HepG2 (cell line): Measurements from ENCODE around the gene PRM3. TPM values are rescaled to one million over a fixed set of nuclear protein-coding genes. Genes with fewer than 3 reads are reported as not detected.

Experiments used
- ATAC-seq: fragments of 200-7000 bp; cut with Tn5 transposase; 3 replicates; pipeline ENCODE4 v1.9.1; 2020; ENCODE audit warnings: mild to moderate bottlenecking, moderate library complexity
- BruUV-seq: library from RNA; stranded (reverse); fragments of 400-500 nt; replicated peaks from 2 replicates; lab custom pipeline; 2021; lab: Mats Ljungman, UMichigan
- CTCF ChIA-PET: fragments of 300-600 bp; formaldehyde crosslinking; extraction: SDS; loops from one replicate; lab custom pipeline; 2021; ENCODE audit warnings: low total read pairs, inconsistent platforms, low intra/inter-chr PET ratio; lab: Yijun Ruan, JAX
- POLR2A ChIA-PET: fragments of 350-600 bp; sonication (Branson Sonifier 250); formaldehyde crosslinking; loops from one replicate; lab custom pipeline; 2020; ENCODE audit warnings: antibody characterized with exemption, inconsistent platforms; lab: Yijun Ruan, JAX
- DNase-seq: peaks from one replicate; pipeline ENCODE4 v3.0.0-alpha.2; 2015; ENCODE audit warnings: low spot score
- FAIRE-seq: peaks from 3 replicates; lab custom pipeline; 2011; peaks lifted over from hg19 to GRCh38; lab: Jason Lieb, UNC
- H2AFZ ChIP-seq: one replicate; pipeline ENCODE4 v1.6.1; 2011; ENCODE audit warnings: low read length, inconsistent platforms
- H3K27ac ChIP-seq: fragments of 300-600 bp; 3 replicates; pipeline ENCODE4 v1.8.0; 2011; ENCODE audit warnings: mixed run types, mild to moderate bottlenecking, mixed read lengths, low read length, inconsistent platforms; ENCODE audit not compliant: insufficient read depth; ENCODE audit errors: extremely low read length
- H3K27me3 ChIP-seq, 2 experiments: fragments of 200-600 bp in 1 of 2; 2 replicates in 1 of 2; 3 replicates in 1 of 2; pipeline versions ENCODE4 v1.6.0 to v1.8.0; 2011; ENCODE audit warnings: low read length in 2 of 2, mild to moderate bottlenecking in 2 of 2, moderate library complexity in 2 of 2, inconsistent platforms in 1 of 2; ENCODE audit not compliant: insufficient read depth in 2 of 2, control insufficient read depth in 1 of 2
- H3K36me3 ChIP-seq, 2 experiments: fragments of 200-600 bp in 1 of 2; replicated peaks in 1 of 2; 2 replicates in 1 of 2; 3 replicates in 1 of 2; pipeline versions ENCODE4 v1.5.1 to v1.8.0; 2011; ENCODE audit warnings: low read length in 2 of 2, inconsistent platforms in 1 of 2; ENCODE audit not compliant: insufficient read depth in 2 of 2, control insufficient read depth in 1 of 2
- H3K4me1 ChIP-seq: 2 replicates; pipeline ENCODE4 v1.5.1; 2012; ENCODE audit warnings: low read length, inconsistent platforms; ENCODE audit not compliant: insufficient read depth
- H3K4me2 ChIP-seq: 2 replicates; pipeline ENCODE4 v1.6.0; 2011; ENCODE audit warnings: low read depth, low read length, inconsistent platforms
- H3K4me3 ChIP-seq, 3 experiments: fragments of 200-600 bp in 1 of 3; sonication (generic), shearing (Covaris generic) in 1 of 3; replicated peaks in 1 of 3; 2 replicates each; pipeline ENCODE4 v1.5.1; 2011 to 2016; ENCODE audit warnings: low read length in 3 of 3, inconsistent platforms in 2 of 3, low read depth in 2 of 3, mild to moderate bottlenecking in 2 of 3, control low read depth in 1 of 3, mixed read lengths in 1 of 3; ENCODE audit not compliant: insufficient read depth in 1 of 3
- H3K79me2 ChIP-seq: one replicate; pipeline ENCODE4 v1.6.1; 2011; ENCODE audit warnings: low read length, inconsistent platforms; ENCODE audit not compliant: insufficient read depth
- H3K9ac ChIP-seq: 2 replicates; pipeline ENCODE4 v1.6.0; 2011; ENCODE audit warnings: mild to moderate bottlenecking, low read depth, low read length, inconsistent platforms; ENCODE audit not compliant: insufficient read depth
- H3K9me3 ChIP-seq: 2 replicates; pipeline ENCODE4 v1.5.1; 2012; ENCODE audit warnings: mild to moderate bottlenecking, low read length
- H4K20me1 ChIP-seq: 2 replicates; pipeline ENCODE4 v1.6.0; 2011; ENCODE audit warnings: inconsistent platforms, mild to moderate bottlenecking, low read length, moderate library complexity; ENCODE audit not compliant: insufficient read depth
- RBAK ChIP-seq: sonication (generic); formaldehyde crosslinking; IDR thresholded peaks from 2 replicates; pipeline ENCODE4 v1.5.1; 2020; ENCODE audit warnings: mild to moderate bottlenecking, missing genetic modification reagents
- TCF7L2 ChIP-seq: IDR thresholded peaks from 2 replicates; pipeline ENCODE4 v1.6.1; 2011; ENCODE audit warnings: mild to moderate bottlenecking, low read depth, low read length, moderate library complexity
- TEAD3 ChIP-seq: optimal IDR thresholded peaks from 2 replicates; pipeline ENCODE3; 2016; ENCODE audit warnings: borderline replicate concordance
- ZBTB38 ChIP-seq: sonication (generic); formaldehyde crosslinking; IDR thresholded peaks from 2 replicates; pipeline ENCODE4 v1.5.1; 2020; ENCODE audit warnings: mild to moderate bottlenecking, missing genetic modification reagents
- ZNF816 ChIP-seq: sonication (generic); formaldehyde crosslinking; IDR thresholded peaks from 2 replicates; pipeline ENCODE4 v1.8.0; 2022; ENCODE audit warnings: missing genetic modification reagents, mild to moderate bottlenecking, borderline replicate concordance
- WGBS: methylation state at CpG from one replicate; pipeline ENCODE4 v1.1.6; 2017; ENCODE audit warnings: low lambda C conversion rate; 5-methylcytosine and 5-hydroxymethylcytosine counted together
- in situ Hi-C: cut with HindIII; loops from 2 replicates; pipeline ENCODE4 v1.10.0; 2017; ENCODE audit warnings: low pct_unique_long_range_greater_than_20kb; ENCODE audit not compliant: extremely low pct_ligation_motif_present
- intact Hi-C: fragments of 100-400 bp; cut with micrococcal nuclease; formaldehyde crosslinking; loops from one replicate; pipeline ENCODE4 v1.10.0; 2022; ENCODE audit not compliant: unreplicated experiment
- polyA plus RNA-seq, 8 experiments: library from polyadenylated mRNA; depleted of rRNA in 3 of 8; stranded (reverse) in 7 of 8; unstranded in 1 of 8; fragments of >200 nt; fragmentation: Illumina TruSeq in 4 of 8; extraction: Trizol in 4 of 8; gene quantifications; 2 replicates each; pipeline versions ENCODE4 v1.2.1 to v1.2.3, GENCODE V29; 2011 to 2016; ENCODE audit warnings: low read depth in 4 of 8, missing spikeins in 1 of 8, mixed read lengths in 1 of 8; ENCODE audit not compliant: insufficient read depth in 1 of 8
- total RNA-seq, 5 experiments: library from RNA; depleted of rRNA; stranded (reverse); fragments of >200 nt; fragmentation: Illumina TruSeq; extraction: Trizol; gene quantifications; 2 replicates each; pipeline ENCODE4 v1.2.3, GENCODE V29; 2016; ENCODE audit warnings: low read depth in 1 of 5
- TF ChIP-seq, protein P1 (sequence below): IDR thresholded peaks from 2 replicates; pipeline ENCODE4 v1.6.1; 2016
- TF ChIP-seq, protein P2 (sequence below): sonication (generic); formaldehyde crosslinking; IDR thresholded peaks from 2 replicates; pipeline ENCODE4 v1.4.0; 2020; ENCODE audit warnings: missing genetic modification reagents

The PRM3 gene
- total and polyA plus RNA-seq, 2 of the 13 experiments (the other 11 are each of a cell fraction or from before 2014, with no cell fraction given) = not detected

GRCh38 chr16:11315510-11315909, 42.1 kb upstream of the PRM3 start:
- POLR2A ChIA-PET = no interaction called here
- in situ Hi-C loops = no loop called here
- H3K27ac ChIP-seq = no peak overlapping the region

More at GRCh38 chr16:11315510-11315909, 42.1 kb upstream of the PRM3 start:
- Histone ChIP-seq H3K9me3 (no peaks in the 10 kb centered on the region), H3K4me2 (no peak overlapping the region), H3K4me1 (peaks cover 59% of the 10 kb centered on the region), H3K79me2 (no peaks in the 10 kb centered on the region), H3K9ac (no peak overlapping the region), H4K20me1 (no peaks in the 10 kb centered on the region), H2AFZ (no peak overlapping the region), H3K36me3 (no peaks in the 10 kb centered on the region), H3K27me3 (no peaks in the 10 kb centered on the region), H3K4me3 (no peak overlapping the region)
- FAIRE-seq (no peak), ATAC-seq (no peak), DNase-seq (no peak)
- no peak for TF ChIP-seq RBAK
- TF ChIP-seq, protein P1, sequence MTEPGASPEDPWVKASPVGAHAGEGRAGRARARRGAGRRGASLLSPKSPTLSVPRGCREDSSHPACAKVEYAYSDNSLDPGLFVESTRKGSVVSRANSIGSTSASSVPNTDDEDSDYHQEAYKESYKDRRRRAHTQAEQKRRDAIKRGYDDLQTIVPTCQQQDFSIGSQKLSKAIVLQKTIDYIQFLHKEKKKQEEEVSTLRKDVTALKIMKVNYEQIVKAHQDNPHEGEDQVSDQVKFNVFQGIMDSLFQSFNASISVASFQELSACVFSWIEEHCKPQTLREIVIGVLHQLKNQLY (CRISPR knock-in tag) = no peak
- TF ChIP-seq TEAD3 (CRISPR knock-in tag) = peak; percentile 17
- no peak for TF ChIP-seq TCF7L2
- TF ChIP-seq, protein P2, sequence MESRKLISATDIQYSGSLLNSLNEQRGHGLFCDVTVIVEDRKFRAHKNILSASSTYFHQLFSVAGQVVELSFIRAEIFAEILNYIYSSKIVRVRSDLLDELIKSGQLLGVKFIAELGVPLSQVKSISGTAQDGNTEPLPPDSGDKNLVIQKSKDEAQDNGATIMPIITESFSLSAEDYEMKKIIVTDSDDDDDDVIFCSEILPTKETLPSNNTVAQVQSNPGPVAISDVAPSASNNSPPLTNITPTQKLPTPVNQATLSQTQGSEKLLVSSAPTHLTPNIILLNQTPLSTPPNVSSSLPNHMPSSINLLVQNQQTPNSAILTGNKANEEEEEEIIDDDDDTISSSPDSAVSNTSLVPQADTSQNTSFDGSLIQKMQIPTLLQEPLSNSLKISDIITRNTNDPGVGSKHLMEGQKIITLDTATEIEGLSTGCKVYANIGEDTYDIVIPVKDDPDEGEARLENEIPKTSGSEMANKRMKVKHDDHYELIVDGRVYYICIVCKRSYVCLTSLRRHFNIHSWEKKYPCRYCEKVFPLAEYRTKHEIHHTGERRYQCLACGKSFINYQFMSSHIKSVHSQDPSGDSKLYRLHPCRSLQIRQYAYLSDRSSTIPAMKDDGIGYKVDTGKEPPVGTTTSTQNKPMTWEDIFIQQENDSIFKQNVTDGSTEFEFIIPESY (CRISPR knock-in tag) = peak; percentile 86
- TF ChIP-seq ZBTB38 = 0 out of 2 replicates have a peak, but pooled peaks have one; percentile 27
- TF ChIP-seq ZNF816 = no peak
- WGBS = 88% methylated on average over 13 of the region's 13 CpGs
- intact Hi-C loops = no loop called here
- BruUV-seq = no TSS peak
- CTCF ChIA-PET = no interaction called here
